Panc1 (cell line): ENCODE data around the gene GSG1L. TPM values are rescaled to one million over a fixed set of nuclear protein-coding genes. Genes with fewer than 3 reads are reported as not detected.

Experiments
- ATAC-seq: fragments of 200-7000 bp; cut with Tn5 transposase; 2 replicates; pipeline ENCODE4 v1.9.1; 2020; ENCODE audit warnings: mild to moderate bottlenecking, moderate library complexity
- BruUV-seq: library from RNA; stranded (reverse); fragments of 400-500 nt; replicated peaks from 2 replicates; lab custom pipeline; 2021; lab: Mats Ljungman, UMichigan
- CTCF ChIA-PET: fragments of 300-600 bp; sonication (Branson Sonifier 250); formaldehyde crosslinking; loops from one replicate; lab custom pipeline; 2022; ENCODE audit warnings: antibody characterized with exemption; lab: Charles Lee
- POLR2A ChIA-PET: fragments of 300-600 bp; sonication (Branson Sonifier 250); formaldehyde crosslinking; loops from one replicate; lab custom pipeline; 2022; ENCODE audit warnings: antibody characterized with exemption; lab: Charles Lee
- DNase-seq: peaks from one replicate; pipeline ENCODE4 v3.0.0-alpha.2; 2010; ENCODE audit warnings: low read depth, low spot score
- H3K27ac ChIP-seq: 2 replicates; pipeline ENCODE4 v1.5.1; 2011; ENCODE audit warnings: mild to moderate bottlenecking, low read length, inconsistent platforms
- H3K27me3 ChIP-seq: fragments of 200-500 bp; sonication (Bioruptor generic); 2 replicates; pipeline ENCODE4 v1.6.0; 2014; ENCODE audit warnings: low read length, inconsistent platforms; ENCODE audit not compliant: control insufficient read depth, insufficient read depth
- H3K36me3 ChIP-seq: fragments of 200-500 bp; sonication (Bioruptor generic); 2 replicates; pipeline ENCODE4 v1.5.1; 2014; ENCODE audit warnings: inconsistent platforms, mild to moderate bottlenecking, low read length, moderate library complexity; ENCODE audit not compliant: control insufficient read depth, insufficient read depth
- H3K4me1 ChIP-seq: 2 replicates; pipeline ENCODE4 v1.5.1; 2011; ENCODE audit warnings: inconsistent platforms, mild to moderate bottlenecking, low read length, moderate library complexity; ENCODE audit not compliant: control insufficient read depth, insufficient read depth
- H3K4me3 ChIP-seq, 2 experiments: 2 replicates each; pipeline ENCODE4 v1.5.1; 2011 to 2012; ENCODE audit warnings: low read depth in 2 of 2, low read length in 2 of 2, mild to moderate bottlenecking in 2 of 2, inconsistent platforms in 1 of 2, moderate library complexity in 1 of 2
- H3K9me3 ChIP-seq: fragments of 200-500 bp; sonication (Bioruptor generic); 2 replicates; pipeline ENCODE4 v1.5.1; 2014; ENCODE audit warnings: low read depth, mild to moderate bottlenecking, inconsistent platforms, low read length, moderate library complexity; ENCODE audit not compliant: control insufficient read depth, insufficient read depth
- POLR2AphosphoS5 ChIP-seq: IDR thresholded peaks from 2 replicates; pipeline ENCODE4 v1.6.1; 2012; ENCODE audit warnings: mild to moderate bottlenecking, low read depth, low read length, moderate library complexity
- SIN3A ChIP-seq: IDR thresholded peaks from 2 replicates; pipeline ENCODE4 v1.6.1; 2012; ENCODE audit warnings: low read depth, mild to moderate bottlenecking, low read length, moderate library complexity, borderline replicate concordance; ENCODE audit not compliant: insufficient read depth
- TCF7L2 ChIP-seq: IDR thresholded peaks from 2 replicates; pipeline ENCODE4 v1.6.1; 2011; ENCODE audit warnings: mild to moderate bottlenecking, low read depth, low read length, inconsistent platforms
- in situ Hi-C: cut with HindIII; loops from 2 replicates; pipeline ENCODE4 v1.10.0; 2016; ENCODE audit warnings: low sequenced_read_pairs, low pct_unique_long_range_greater_than_20kb
- intact Hi-C: fragments of 100-400 bp; cut with micrococcal nuclease; formaldehyde crosslinking; loops from one replicate; pipeline ENCODE4 v1.10.0; 2022; ENCODE audit not compliant: unreplicated experiment
- total RNA-seq: library from RNA; stranded (reverse); gene quantifications from one replicate; pipeline ENCODE4 v1.2.1, GENCODE V29; 2021; ENCODE audit not compliant: unreplicated experiment
- TF ChIP-seq, protein P1 (sequence below): fragments of 450-650 bp; IDR thresholded peaks from 2 replicates; pipeline ENCODE4 v1.5.1; 2017; ENCODE audit warnings: mild to moderate bottlenecking
- TF ChIP-seq, protein P2 (sequence below), 2 experiments: IDR thresholded peaks; 2 replicates each; pipeline ENCODE4 v1.6.1; 2011 to 2012; ENCODE audit warnings: low read depth in 2 of 2, control low read depth in 1 of 2, low read length in 1 of 2, mild to moderate bottlenecking in 1 of 2, moderate library complexity in 1 of 2; ENCODE audit not compliant: insufficient read depth in 1 of 2

GSG1L gene
- total RNA-seq, 1 experiment from 2014 or later, result 0.08 TPM

DNA sequence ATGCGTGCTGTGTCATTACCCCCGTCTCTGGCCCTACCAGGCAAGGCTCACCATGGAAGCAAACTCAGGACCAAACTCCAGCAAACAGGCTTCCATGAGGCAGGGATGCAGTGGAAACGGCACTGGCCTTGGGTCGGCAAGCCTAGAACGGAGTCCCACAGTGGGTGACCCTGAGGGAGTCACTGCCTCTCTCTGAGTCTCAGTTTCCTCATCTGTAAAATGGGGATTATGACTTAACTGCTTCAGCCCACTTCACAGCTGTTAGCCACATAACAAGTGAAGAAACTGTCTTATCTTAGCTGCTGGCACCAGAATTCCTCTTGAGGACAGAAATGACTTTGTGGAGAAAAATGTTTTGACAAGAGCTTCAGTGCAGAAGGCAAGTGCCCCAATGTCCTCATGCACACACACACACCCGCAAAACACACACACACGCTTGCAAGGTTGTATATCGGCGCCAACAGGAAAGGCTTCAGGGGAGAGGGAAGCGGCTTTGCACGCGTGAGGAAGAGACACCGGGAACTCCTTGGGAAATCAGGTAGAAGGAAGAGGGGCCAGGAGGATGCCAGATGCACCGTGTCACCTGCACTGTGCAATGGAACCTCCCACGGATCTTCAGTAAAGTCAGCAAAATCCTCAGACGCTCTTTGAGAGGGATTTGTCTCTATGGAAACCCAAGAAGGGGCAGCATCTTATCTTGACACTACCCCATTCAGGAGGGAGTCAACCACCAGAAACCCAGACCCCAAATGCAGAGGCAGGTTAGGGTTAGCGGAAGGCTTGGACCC is 53.7 kb downstream of the GSG1L start:
- DNase-seq, result no peak
- in situ Hi-C loops (no loop called here), intact Hi-C loops (no loop called here)
- POLR2A ChIA-PET, result no interaction called here
- CTCF ChIA-PET, result no interaction called here
- H3K4me3 ChIP-seq, result no peak overlapping the region
- TF ChIP-seq POLR2AphosphoS5 (no peak), SIN3A (no peak), TCF7L2 (no peak)
- TF ChIP-seq, protein P1, sequence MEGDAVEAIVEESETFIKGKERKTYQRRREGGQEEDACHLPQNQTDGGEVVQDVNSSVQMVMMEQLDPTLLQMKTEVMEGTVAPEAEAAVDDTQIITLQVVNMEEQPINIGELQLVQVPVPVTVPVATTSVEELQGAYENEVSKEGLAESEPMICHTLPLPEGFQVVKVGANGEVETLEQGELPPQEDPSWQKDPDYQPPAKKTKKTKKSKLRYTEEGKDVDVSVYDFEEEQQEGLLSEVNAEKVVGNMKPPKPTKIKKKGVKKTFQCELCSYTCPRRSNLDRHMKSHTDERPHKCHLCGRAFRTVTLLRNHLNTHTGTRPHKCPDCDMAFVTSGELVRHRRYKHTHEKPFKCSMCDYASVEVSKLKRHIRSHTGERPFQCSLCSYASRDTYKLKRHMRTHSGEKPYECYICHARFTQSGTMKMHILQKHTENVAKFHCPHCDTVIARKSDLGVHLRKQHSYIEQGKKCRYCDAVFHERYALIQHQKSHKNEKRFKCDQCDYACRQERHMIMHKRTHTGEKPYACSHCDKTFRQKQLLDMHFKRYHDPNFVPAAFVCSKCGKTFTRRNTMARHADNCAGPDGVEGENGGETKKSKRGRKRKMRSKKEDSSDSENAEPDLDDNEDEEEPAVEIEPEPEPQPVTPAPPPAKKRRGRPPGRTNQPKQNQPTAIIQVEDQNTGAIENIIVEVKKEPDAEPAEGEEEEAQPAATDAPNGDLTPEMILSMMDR, result no peak
- TF ChIP-seq, protein P2, sequence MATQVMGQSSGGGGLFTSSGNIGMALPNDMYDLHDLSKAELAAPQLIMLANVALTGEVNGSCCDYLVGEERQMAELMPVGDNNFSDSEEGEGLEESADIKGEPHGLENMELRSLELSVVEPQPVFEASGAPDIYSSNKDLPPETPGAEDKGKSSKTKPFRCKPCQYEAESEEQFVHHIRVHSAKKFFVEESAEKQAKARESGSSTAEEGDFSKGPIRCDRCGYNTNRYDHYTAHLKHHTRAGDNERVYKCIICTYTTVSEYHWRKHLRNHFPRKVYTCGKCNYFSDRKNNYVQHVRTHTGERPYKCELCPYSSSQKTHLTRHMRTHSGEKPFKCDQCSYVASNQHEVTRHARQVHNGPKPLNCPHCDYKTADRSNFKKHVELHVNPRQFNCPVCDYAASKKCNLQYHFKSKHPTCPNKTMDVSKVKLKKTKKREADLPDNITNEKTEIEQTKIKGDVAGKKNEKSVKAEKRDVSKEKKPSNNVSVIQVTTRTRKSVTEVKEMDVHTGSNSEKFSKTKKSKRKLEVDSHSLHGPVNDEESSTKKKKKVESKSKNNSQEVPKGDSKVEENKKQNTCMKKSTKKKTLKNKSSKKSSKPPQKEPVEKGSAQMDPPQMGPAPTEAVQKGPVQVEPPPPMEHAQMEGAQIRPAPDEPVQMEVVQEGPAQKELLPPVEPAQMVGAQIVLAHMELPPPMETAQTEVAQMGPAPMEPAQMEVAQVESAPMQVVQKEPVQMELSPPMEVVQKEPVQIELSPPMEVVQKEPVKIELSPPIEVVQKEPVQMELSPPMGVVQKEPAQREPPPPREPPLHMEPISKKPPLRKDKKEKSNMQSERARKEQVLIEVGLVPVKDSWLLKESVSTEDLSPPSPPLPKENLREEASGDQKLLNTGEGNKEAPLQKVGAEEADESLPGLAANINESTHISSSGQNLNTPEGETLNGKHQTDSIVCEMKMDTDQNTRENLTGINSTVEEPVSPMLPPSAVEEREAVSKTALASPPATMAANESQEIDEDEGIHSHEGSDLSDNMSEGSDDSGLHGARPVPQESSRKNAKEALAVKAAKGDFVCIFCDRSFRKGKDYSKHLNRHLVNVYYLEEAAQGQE (IDR thresholded peaks at IDR 0.05; ENCODE audit: insufficient read depth in 1 of 2, low read depth in 2 of 2, low read length in 1 of 2), result no peak
- H3K27me3 ChIP-seq, result 0 out of 2 replicates have a peak, but pooled peaks cover 4% of the 10 kb centered on the region
- no peaks in the 10 kb centered on the region for H3K36me3 ChIP-seq
- no peaks in the 10 kb centered on the region for H3K9me3 ChIP-seq
- no peak overlapping the region for H3K27ac ChIP-seq
- no TSS peak for BruUV-seq
- ATAC-seq, result no peak
- H3K4me1 ChIP-seq, result no peaks in the 10 kb centered on the region

DNA sequence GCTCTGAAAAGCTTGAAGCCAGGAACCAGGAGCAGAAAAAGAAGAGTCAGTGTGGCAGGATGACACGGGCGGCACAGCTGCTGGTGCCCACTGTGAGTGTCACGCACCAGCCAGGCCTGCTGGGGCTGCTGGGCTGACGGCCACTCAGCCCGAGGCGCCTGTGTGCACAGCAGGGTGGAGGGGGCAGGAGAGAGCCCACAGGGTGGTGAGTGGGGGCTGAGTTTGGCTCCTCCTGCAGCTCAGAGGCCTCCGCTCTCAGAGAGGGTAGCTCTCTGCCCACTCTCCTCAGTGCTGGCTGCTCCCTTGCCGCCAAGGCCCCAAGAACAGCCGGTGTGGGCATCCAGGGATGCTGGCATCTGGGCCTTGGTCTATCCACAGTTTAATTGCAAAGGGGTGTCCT is 59.6 kb downstream of the GSG1L start:
- Histone ChIP-seq H3K27ac (no peak overlapping the region), H3K4me3 (no peak overlapping the region), H3K9me3 (no peaks in the 10 kb centered on the region), H3K4me1 (no peaks in the 10 kb centered on the region), H3K27me3 (no peaks in the 10 kb centered on the region), H3K36me3 (no peaks in the 10 kb centered on the region)
- ChIA-PET CTCF (interaction anchor here (0.6 kb wide), 1 partner anchor 31 kb away, joined by 3 read pairs; no protein-coding TSS in a partner anchor), POLR2A (no interaction called here)
- intact Hi-C loops, result no loop called here
- no TSS peak for BruUV-seq
- TF ChIP-seq, protein P2 (IDR thresholded peaks at IDR 0.05; ENCODE audit: insufficient read depth in 1 of 2, low read depth in 2 of 2, low read length in 1 of 2), result no peak
- in situ Hi-C loops, result no loop called here
- ATAC-seq, result no peak
- DNase-seq, result no peak
